Measurements from ENCODE around the gene RAB11B. TPM values are rescaled to one million over a fixed set of nuclear protein-coding genes. Genes with fewer than 3 reads are reported as not detected.

RAB11B gene
- total RNA-seq, 1 experiment from 2014 or later: 140 TPM

- Histone ChIP-seq H3K36me3 (ENCODE audit: control insufficient read depth in 1 of 2, insufficient read depth in 2 of 2, low read length in 2 of 2) (peaks cover 2 to 11% of the 10 kb centered on the region in 2 experiments; a peak in 3 of 4 replicates), H2AFZ (ENCODE audit: low read depth, low read length, poor library complexity, severe bottlenecking) (no peak overlapping the region), H3K9me2 (ENCODE audit: insufficient read depth) (no peaks in the 10 kb centered on the region), H3K4me3 (replicated peaks in 1 of 2; ENCODE audit: low read depth in 1 of 2, low read length in 2 of 2) (no peak overlapping the region), H3K4me1 (ENCODE audit: control insufficient read depth in 1 of 2, insufficient read depth in 2 of 2, low read length in 2 of 2) (peaks cover 3 to 10% of the 10 kb centered on the region in 2 experiments; a peak in 2 of 4 replicates), H3K79me2 (ENCODE audit: insufficient read depth, low read length) (peaks cover 42% of the 10 kb centered on the region), H3K27me3 (ENCODE audit: insufficient read depth, low read length) (no peaks in the 10 kb centered on the region), H3K9me3 (ENCODE audit: control insufficient read depth in 1 of 2, insufficient read depth in 1 of 2, low read depth in 1 of 2, low read length in 2 of 2) (no peaks in the 10 kb centered on the region), H3K4me2 (ENCODE audit: low read length) (no peak overlapping the region), H4K20me1 (ENCODE audit: insufficient read depth) (no peaks in the 10 kb centered on the region), H3K9ac (ENCODE audit: low read length) (no peak overlapping the region), H3K27ac (ENCODE audit: low read depth, low read length) (no peak overlapping the region)
- DNase-seq (ENCODE audit: low read depth, low spot score): no peak
- CTCF ChIA-PET: no interaction called here
- no TSS peak for BruUV-seq (replicated peaks)
- RAD21 ChIA-PET (ENCODE audit: low non-redundant PET in 1 of 2, low total read pairs in 2 of 2, uncharacterized antibody in 2 of 2, unreplicated experiment in 2 of 2): no interaction called here
- POLR2A ChIA-PET: no interaction called here
- ATAC-seq: no peak
- intact Hi-C loops (cut with micrococcal nuclease): no loop called here
- TF ChIP-seq SP1 (IDR thresholded peaks at IDR 0.05; ENCODE audit: low read depth): no peak
- TF ChIP-seq ZBTB33 (IDR thresholded peaks at IDR 0.05; ENCODE audit: extremely low read depth, insufficient replicate concordance, low read length): no peak
- no peak for TF ChIP-seq TCF7L2 (IDR thresholded peaks at IDR 0.05; ENCODE audit: borderline replicate concordance, extremely low read depth, insufficient read depth, insufficient read length)
- TF ChIP-seq REST (IDR thresholded peaks at IDR 0.05; ENCODE audit: low read depth): no peak
- no peak for TF ChIP-seq FOSL1 (IDR thresholded peaks at IDR 0.05; ENCODE audit: low read depth)
Measured at GRCh38 chr19:8399681-8400188, 9.6 kb downstream of the RAB11B start.
